Trophoblast cell (in vitro differentiated cells and primary cell): ENCODE measurements around the gene RCBTB2.

ENCODE experiments used
- DNase-seq, 2 donors: peaks; one replicate each; pipeline ENCODE4 v3.0.0-alpha.2; 2016
- H2AFZ ChIP-seq: 2 replicates; pipeline ENCODE4 v1.6.1; 2013; ENCODE audit warnings: low read length, moderate library complexity, mild to moderate bottlenecking; ENCODE audit not compliant: insufficient read depth, poor library complexity
- H2AK5ac ChIP-seq: 2 replicates; pipeline ENCODE4 v1.6.1; 2013; ENCODE audit warnings: mild to moderate bottlenecking, low read length
- H2BK120ac ChIP-seq: 2 replicates; pipeline ENCODE4 v1.6.1; 2013; ENCODE audit warnings: low read length, mild to moderate bottlenecking, moderate library complexity; ENCODE audit not compliant: insufficient read depth, poor library complexity
- H2BK12ac ChIP-seq: 2 replicates; pipeline ENCODE4 v1.6.1; 2013; ENCODE audit warnings: mild to moderate bottlenecking, low read length, moderate library complexity
- H2BK5ac ChIP-seq: 2 replicates; pipeline ENCODE4 v1.6.1; 2013; ENCODE audit warnings: low read length, low read depth, moderate library complexity, mild to moderate bottlenecking; ENCODE audit not compliant: poor library complexity
- H3K14ac ChIP-seq: 2 replicates; pipeline ENCODE4 v1.6.1; 2013; ENCODE audit warnings: mild to moderate bottlenecking, low read length
- H3K18ac ChIP-seq: 2 replicates; pipeline ENCODE4 v1.6.1; 2013; ENCODE audit warnings: mild to moderate bottlenecking, low read length
- H3K23ac ChIP-seq: 2 replicates; pipeline ENCODE4 v1.6.1; 2013; ENCODE audit warnings: low read length
- H3K27ac ChIP-seq: 2 replicates; pipeline ENCODE4 v1.5.1; 2013; ENCODE audit warnings: low read depth, mild to moderate bottlenecking, inconsistent platforms, low read length, moderate library complexity
- H3K27me3 ChIP-seq: 2 replicates; pipeline ENCODE4 v1.6.1; 2013; ENCODE audit warnings: inconsistent platforms, mild to moderate bottlenecking, low read length, moderate library complexity; ENCODE audit not compliant: insufficient read depth
- H3K36me3 ChIP-seq, 2 experiments: 1 replicate in 1 of 2; 2 replicates in 1 of 2; pipeline ENCODE4 v1.6.1; 2013; ENCODE audit warnings: low read length in 2 of 2, mild to moderate bottlenecking in 2 of 2, moderate library complexity in 1 of 2; ENCODE audit not compliant: insufficient read depth in 2 of 2, control insufficient read depth in 1 of 2
- H3K4ac ChIP-seq: 2 replicates; pipeline ENCODE4 v1.6.1; 2013; ENCODE audit warnings: low read depth, mild to moderate bottlenecking, low read length, moderate library complexity
- H3K4me1 ChIP-seq, 2 experiments: 1 replicate in 1 of 2; 2 replicates in 1 of 2; pipeline ENCODE4 v1.6.1; 2013; ENCODE audit warnings: low read length in 2 of 2, mild to moderate bottlenecking in 2 of 2, moderate library complexity in 1 of 2; ENCODE audit not compliant: insufficient read depth in 2 of 2, control insufficient read depth in 1 of 2
- H3K4me2 ChIP-seq: 2 replicates; pipeline ENCODE4 v1.6.1; 2013; ENCODE audit warnings: inconsistent platforms, mild to moderate bottlenecking, low read length, moderate library complexity
- H3K4me3 ChIP-seq: 2 replicates; pipeline ENCODE4 v1.5.1; 2013; ENCODE audit warnings: mild to moderate bottlenecking, low read depth, low read length, inconsistent platforms
- H3K79me1 ChIP-seq: one replicate; pipeline ENCODE4 v1.6.1; 2013; ENCODE audit warnings: low read length
- H3K79me2 ChIP-seq: 2 replicates; pipeline ENCODE4 v1.6.1; 2013; ENCODE audit warnings: low read length, mild to moderate bottlenecking; ENCODE audit not compliant: control insufficient read depth, insufficient read depth, poor library complexity
- H3K9ac ChIP-seq: 2 replicates; pipeline ENCODE4 v1.6.1; 2013; ENCODE audit warnings: mild to moderate bottlenecking, low read length
- H3K9me3 ChIP-seq: 2 replicates; pipeline ENCODE4 v1.6.1; 2013; ENCODE audit warnings: low read depth, mild to moderate bottlenecking, control low read depth, inconsistent platforms, low read length; ENCODE audit not compliant: insufficient read depth
- H4K12ac ChIP-seq: 2 replicates; pipeline ENCODE4 v1.6.1; 2013; ENCODE audit warnings: low read depth, mild to moderate bottlenecking, low read length, moderate library complexity
- H4K8ac ChIP-seq: 2 replicates; pipeline ENCODE4 v1.6.1; 2013; ENCODE audit warnings: low read depth, mild to moderate bottlenecking, low read length, moderate library complexity
- H4K91ac ChIP-seq: one replicate; pipeline ENCODE4 v1.6.1; 2013; ENCODE audit warnings: low read depth, mild to moderate bottlenecking, low read length, moderate library complexity
- WGBS: extraction: QIAGEN DNeasy Blood & Tissue Kit; methylation state at CpG from one replicate; pipeline ENCODE4 v1.1.7; 2013; ENCODE audit warnings: missing lambda C conversion rate; ENCODE audit not compliant: insufficient read length, insufficient coverage; ENCODE audit errors: extremely low coverage; 5-methylcytosine and 5-hydroxymethylcytosine counted together

RCBTB2 gene

GRCh38 chr13:48496271-48497161 lies 36.4 kb downstream of the RCBTB2 start:
- Histone ChIP-seq H3K4ac (no peak overlapping the region), H3K14ac (no peak overlapping the region), H2BK12ac (no peak overlapping the region), H3K9me3 (no peaks in the 10 kb centered on the region), H3K9ac (no peak overlapping the region), H3K4me3 (no peak overlapping the region), H2BK5ac (no peak overlapping the region), H3K4me1 (no peaks in the 10 kb centered on the region), H2AFZ (no peak overlapping the region), H3K4me2 (no peak overlapping the region), H3K27me3 (no peaks in the 10 kb centered on the region), H3K79me2 (no peaks in the 10 kb centered on the region), H2AK5ac (no peak overlapping the region), H3K27ac (no peak overlapping the region), H4K91ac (no peak overlapping the region), H3K18ac (no peak overlapping the region), H3K36me3 (no peaks in the 10 kb centered on the region), H4K12ac (no peak overlapping the region), H4K8ac (no peak overlapping the region), H2BK120ac (no peak overlapping the region), H3K79me1 (no peaks in the 10 kb centered on the region), H3K23ac (no peak overlapping the region)
- DNase-seq, result no peak
- no CpG with 5 or more reads among the region's 7 CpGs for WGBS

DNA sequence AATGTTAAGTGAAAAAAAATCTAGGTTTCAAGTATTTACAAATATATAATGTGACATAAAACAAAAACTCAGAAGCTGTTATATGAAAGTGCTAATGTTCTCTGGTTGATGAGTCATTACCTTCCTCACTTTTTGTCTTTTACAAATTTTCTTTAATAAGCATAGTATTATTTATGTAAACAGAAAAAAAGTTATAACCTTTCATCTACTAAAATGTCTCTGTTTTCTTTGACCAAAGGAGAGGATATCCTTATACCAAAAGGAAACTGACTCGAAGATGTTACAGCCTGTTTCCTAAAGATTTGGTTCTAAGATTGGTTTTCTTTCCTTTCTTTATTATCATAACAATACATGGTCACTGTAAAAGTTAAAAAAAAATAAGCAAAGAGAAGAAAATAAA lies 38.0 kb downstream of the RCBTB2 start:
- H2AFZ ChIP-seq, result no peak overlapping the region
- no peak overlapping the region for H4K91ac ChIP-seq
- no peaks in the 10 kb centered on the region for H3K27me3 ChIP-seq
- no peaks in the 10 kb centered on the region for H3K79me2 ChIP-seq
- no peak overlapping the region for H2BK12ac ChIP-seq
- no peak overlapping the region for H3K4me2 ChIP-seq
- no peak overlapping the region for H3K27ac ChIP-seq
- H4K12ac ChIP-seq, result no peak overlapping the region
- H3K36me3 ChIP-seq, result no peaks in the 10 kb centered on the region
- no peak overlapping the region for H3K18ac ChIP-seq
- no peak overlapping the region for H2AK5ac ChIP-seq
- no peak overlapping the region for H3K23ac ChIP-seq
- H3K79me1 ChIP-seq, result no peaks in the 10 kb centered on the region
- H3K4me3 ChIP-seq, result no peak overlapping the region
- H3K4me1 ChIP-seq, result no peaks in the 10 kb centered on the region
- H2BK5ac ChIP-seq, result no peak overlapping the region
- no peak overlapping the region for H3K4ac ChIP-seq
- no peak overlapping the region for H3K14ac ChIP-seq
- no peak overlapping the region for H3K9ac ChIP-seq
- no peak overlapping the region for H2BK120ac ChIP-seq
- WGBS, result no CpG with 5 or more reads among the region's 1 CpG
- H3K9me3 ChIP-seq, result no peaks in the 10 kb centered on the region
- no peak overlapping the region for H4K8ac ChIP-seq
- no peak for DNase-seq

DNA sequence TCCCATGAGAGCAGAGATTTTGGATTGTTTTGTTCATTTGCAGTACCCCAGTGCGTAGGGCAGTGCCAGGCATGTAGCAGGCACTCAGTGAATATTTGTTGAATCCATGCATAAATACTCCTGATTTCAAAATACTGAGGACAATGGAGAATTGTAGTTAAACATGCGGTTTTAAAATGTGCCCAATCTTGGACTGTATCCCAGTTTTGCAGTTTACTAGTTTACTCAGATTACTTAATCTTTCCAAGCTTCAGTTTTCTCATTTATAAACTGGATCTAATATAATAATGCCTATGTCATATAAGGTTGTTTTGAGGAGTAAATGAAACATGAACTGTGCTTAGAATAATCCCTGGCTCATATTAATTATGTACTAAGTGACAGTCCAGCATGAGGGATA lies 39.0 kb downstream of the RCBTB2 start:
- Histone ChIP-seq H3K4me3 (no peak overlapping the region), H2BK120ac (no peak overlapping the region), H3K4me2 (no peak overlapping the region), H3K4me1 (no peaks in the 10 kb centered on the region), H2BK12ac (no peak overlapping the region), H4K8ac (no peak overlapping the region), H3K18ac (no peak overlapping the region), H3K27me3 (no peaks in the 10 kb centered on the region), H3K9ac (no peak overlapping the region), H3K79me1 (no peaks in the 10 kb centered on the region), H4K12ac (no peak overlapping the region), H2BK5ac (no peak overlapping the region), H3K14ac (no peak overlapping the region), H3K27ac (no peak overlapping the region), H3K9me3 (no peaks in the 10 kb centered on the region), H2AFZ (no peak overlapping the region), H3K4ac (no peak overlapping the region), H3K23ac (no peak overlapping the region), H3K79me2 (no peaks in the 10 kb centered on the region), H2AK5ac (no peak overlapping the region), H3K36me3 (no peaks in the 10 kb centered on the region), H4K91ac (no peak overlapping the region)
- no CpG with 5 or more reads among the region's 2 CpGs for WGBS
- DNase-seq, result no peak

DNA sequence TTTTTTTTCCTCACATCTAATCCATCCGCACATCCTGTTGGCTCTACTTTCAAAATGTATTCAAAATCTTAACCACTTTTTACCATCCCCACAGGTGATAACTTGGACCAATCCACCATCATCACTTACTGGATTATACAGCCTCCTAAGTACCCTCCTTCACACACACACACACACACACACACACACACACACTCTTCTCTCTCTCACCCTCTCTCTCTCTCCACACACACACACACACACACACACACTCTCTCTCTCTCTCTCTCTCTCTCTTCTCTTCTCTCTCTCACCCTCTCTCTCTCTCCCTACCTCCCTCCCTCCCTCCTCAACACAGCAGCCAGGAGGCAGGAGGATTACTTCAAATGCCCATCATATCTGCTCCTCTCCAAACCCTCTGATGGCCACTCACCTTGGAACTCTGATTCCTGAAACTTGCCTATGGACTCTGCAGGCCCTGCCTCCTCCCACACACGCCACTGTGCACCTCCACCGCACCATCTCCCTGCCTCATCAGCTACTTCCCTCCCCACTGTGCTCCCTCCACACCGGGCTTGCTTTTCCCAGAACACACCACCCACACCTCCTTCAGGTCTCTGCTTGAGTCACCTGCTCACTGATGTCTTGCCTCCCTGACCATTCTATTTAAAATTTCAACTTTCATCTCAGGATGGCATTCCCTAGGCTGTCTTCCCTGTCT lies 39.7 kb downstream of the RCBTB2 start:
- H3K27me3 ChIP-seq, result no peaks in the 10 kb centered on the region
- H3K4me3 ChIP-seq, result no peak overlapping the region
- no peak overlapping the region for H3K27ac ChIP-seq
- H3K23ac ChIP-seq, result no peak overlapping the region
- H2AK5ac ChIP-seq, result no peak overlapping the region
- no peak overlapping the region for H2BK5ac ChIP-seq
- no peak overlapping the region for H2BK120ac ChIP-seq
- 100% methylated on average over 1 of the region's 4 CpGs for WGBS
- H3K79me2 ChIP-seq, result no peaks in the 10 kb centered on the region
- H3K4me1 ChIP-seq, result no peaks in the 10 kb centered on the region
- no peaks in the 10 kb centered on the region for H3K79me1 ChIP-seq
- DNase-seq, result no peak
- H4K91ac ChIP-seq, result no peak overlapping the region
- no peak overlapping the region for H4K8ac ChIP-seq
- no peak overlapping the region for H3K14ac ChIP-seq
- no peak overlapping the region for H4K12ac ChIP-seq
- no peak overlapping the region for H3K4ac ChIP-seq
- no peak overlapping the region for H2AFZ ChIP-seq
- no peak overlapping the region for H3K18ac ChIP-seq
- H3K9ac ChIP-seq, result no peak overlapping the region
- H3K9me3 ChIP-seq, result peaks cover 2% of the 10 kb centered on the region
- no peak overlapping the region for H2BK12ac ChIP-seq
- peaks cover 0 to 2% of the 10 kb centered on the region in 2 experiments for H3K36me3 ChIP-seq
- no peak overlapping the region for H3K4me2 ChIP-seq
